Measurements from ENCODE around the gene LHFPL2.

The LHFPL2 gene

GRCh38 chr5:78597068-78597973 lies 51.3 kb downstream of the LHFPL2 start:
- no peak for DNase-seq

GRCh38 chr5:78595458-78595921 lies 53.1 kb downstream of the LHFPL2 start:
- no peak for DNase-seq

- DNase-seq, result no peak
These were observed 53.7 kb downstream of the LHFPL2 start for GRCh38 chr5:78594610-78595457.

GRCh38 chr5:78594021-78594420 lies 54.6 kb downstream of the LHFPL2 start:
- DNase-seq, result no peak

DNA sequence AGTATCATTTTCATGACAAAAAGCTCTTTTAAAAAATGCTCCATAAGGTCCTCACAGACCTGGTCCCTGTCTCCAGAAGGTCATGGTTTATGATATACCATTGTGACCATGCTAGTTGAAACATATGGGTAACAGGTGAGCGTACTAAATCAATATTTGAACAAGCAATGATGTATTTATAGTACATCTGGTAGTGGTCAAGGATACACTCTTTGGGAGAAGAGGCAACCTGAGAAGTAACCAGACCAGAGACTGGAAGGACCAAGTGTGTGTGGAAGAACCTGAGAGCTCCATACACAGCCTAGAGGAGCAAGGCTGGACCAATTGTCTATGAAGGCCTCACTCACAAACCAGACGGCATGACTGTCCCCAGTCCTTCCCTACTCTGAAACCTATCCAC lies 55.1 kb downstream of the LHFPL2 start:
- no peak for DNase-seq

GRCh38 chr5:78592735-78593386 lies 55.7 kb downstream of the LHFPL2 start:
- no peak for DNase-seq

- DNase-seq, result peak in 1 of 56 donors; percentile 13
These were observed 56.4 kb downstream of the LHFPL2 start for GRCh38 chr5:78591972-78592700.

GRCh38 chr5:78591138-78591612 lies 57.4 kb downstream of the LHFPL2 start:
- DNase-seq, result no peak

DNA sequence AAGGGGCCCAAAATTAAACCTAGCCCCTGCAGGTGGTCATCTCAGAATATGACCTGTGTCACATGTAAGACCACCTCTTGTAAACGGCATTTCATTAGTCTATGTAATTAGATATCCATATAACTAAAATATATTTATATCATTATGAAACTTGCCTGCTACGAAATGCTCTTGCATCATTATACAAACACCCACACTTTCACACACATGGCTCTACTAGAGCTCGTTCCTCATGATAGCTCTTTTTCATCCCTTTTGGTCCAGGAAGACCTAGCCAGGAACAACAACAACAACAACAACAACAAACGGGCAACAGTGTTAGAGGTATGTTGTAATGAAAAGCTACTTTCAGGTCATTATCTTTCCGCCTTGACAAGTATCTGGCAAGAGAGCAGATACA lies 58.6 kb downstream of the LHFPL2 start:
- DNase-seq, result no peak

- no peak for DNase-seq
These were observed 60.1 kb downstream of the LHFPL2 start for GRCh38 chr5:78588507-78588906.

DNA sequence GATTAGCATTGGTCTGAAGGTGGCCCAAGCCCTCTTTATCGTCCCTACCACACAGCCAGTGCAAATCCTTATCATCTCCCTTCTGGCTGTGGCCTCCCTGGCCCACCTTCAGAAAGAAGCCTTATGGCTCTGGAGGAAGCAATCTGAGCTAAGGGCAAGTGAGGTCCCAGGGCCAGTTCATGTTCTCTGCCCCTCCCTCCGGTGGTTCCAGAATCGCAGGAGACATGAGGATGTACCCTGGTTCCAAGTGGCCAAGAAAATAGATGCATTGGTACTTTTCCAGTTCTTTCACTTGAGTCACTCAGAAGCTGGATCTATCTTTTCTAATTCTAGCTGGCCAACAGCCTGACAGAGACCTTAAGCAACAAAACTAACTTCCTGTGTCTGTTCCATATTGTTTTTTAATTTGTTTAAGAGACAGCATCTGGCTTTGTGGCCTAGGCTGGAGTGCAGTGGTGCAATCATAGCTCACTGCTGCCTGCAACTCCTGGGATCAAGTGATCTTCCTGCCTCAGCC lies 60.7 kb downstream of the LHFPL2 start:
- no peak for DNase-seq

DNA sequence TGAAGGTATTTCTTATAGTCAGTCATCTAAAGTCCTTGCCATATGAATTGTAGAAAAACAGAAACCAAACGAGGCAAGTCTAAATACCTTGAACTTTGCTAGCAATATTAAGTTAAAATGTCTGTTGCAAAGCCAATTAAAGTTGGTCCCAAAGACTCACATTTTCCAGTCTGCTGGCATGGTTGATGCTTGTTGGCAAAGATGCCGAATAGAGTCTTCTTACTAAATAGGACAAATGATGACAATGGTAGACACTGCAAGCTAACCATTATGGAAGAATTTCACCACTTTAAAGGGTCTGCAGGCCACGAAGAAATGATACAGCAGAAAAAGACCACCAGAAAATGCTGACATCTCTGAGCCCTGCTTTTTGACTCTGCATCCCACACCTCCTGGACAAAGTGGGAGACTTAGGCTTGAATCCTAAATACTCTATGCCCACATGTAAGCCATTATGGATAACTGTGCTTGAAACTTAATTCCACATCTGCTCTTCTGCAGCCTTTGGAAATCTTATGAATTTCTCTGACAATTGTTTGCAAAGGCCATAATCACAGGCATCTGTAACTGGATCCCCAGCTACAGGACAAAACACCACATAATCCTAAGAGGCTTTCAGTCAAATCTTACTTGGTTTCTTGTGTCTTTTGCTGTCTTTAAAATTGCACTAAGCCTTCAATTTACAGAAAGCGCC lies 61.3 kb downstream of the LHFPL2 start:
- no peak for DNase-seq

DNA sequence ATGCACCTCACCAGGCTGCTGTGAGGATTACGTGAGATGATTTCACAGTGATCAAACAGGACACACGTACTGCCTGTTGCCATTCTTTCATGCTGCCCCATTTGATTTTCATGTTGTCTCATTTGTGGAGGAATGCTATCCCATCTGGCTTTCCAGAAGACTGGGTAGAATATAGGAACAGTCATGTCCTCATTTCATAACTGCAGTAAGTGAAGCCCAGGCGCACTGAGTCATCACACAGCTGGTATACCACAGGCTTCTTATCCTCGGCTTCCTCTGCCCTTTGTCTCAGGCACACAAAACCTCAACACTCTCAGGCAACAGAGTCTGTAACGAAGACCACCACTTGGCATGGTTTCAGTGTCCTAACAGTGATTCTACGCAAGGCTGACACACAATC lies 62.3 kb downstream of the LHFPL2 start:
- peak in 1 of 56 donors; percentile 20 for DNase-seq

DNA sequence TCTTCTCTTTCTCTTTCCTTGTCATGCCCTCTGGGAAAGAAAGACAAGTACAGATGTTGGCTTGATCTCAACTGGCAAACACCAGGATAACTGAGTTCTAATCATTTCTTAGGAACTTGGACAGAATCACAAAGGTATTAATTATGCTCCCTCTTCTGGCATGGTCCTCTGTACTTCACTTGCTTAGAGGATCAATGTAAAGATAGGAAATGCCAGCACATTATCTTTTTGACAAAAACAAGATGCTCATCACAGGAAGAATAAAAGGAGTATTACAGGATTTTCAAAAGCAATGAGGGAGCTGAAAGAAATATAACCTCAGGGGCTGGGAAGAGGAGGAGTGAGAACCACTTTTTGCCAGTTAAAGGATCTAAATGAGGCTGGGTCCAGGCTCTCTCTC lies 70.6 kb downstream of the LHFPL2 start:
- no peak for DNase-seq

- DNase-seq, result no peak
These were observed 71.3 kb downstream of the LHFPL2 start for GRCh38 chr5:78577071-78577807.

GRCh38 chr5:78576376-78576775 lies 72.2 kb downstream of the LHFPL2 start:
- no peak for DNase-seq

- peak in 2 of 56 donors; percentile 12 to 33 for DNase-seq
These were observed 73.8 kb downstream of the LHFPL2 start for GRCh38 chr5:78574731-78575161.

DNA sequence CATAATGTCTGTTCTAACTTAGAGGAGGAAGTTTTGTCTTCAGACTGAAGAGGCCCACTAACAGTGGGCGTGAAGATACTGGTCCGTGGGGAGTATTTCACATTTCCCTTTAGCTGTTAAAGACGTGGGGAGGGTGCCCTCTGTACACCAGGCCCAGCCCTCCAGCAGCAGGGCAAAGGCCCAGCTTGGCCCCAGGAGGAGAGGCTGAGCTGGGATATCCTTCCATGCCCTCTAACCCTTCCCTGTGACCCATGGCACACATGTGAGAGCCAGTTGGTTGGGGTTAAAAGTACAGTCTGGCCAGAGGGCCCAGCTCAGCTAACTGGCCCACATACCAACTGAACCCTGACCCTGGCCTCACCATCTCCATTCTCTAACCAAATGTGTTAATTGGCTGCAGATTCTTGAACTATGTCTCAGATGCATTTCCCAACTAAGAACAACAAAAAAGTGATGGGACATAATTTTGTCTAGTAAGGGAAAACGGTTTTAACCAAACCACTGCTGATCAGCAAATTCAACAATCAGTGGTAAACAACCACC lies 74.4 kb downstream of the LHFPL2 start:
- no peak for DNase-seq

- no peak for DNase-seq
These were observed 75.3 kb downstream of the LHFPL2 start for GRCh38 chr5:78573318-78573717.

Measured in amygdala (tissue), 56 donors.